H9 (cell line): ENCODE measurements around the gene SLC35F2. TPM values are rescaled to one million over a fixed set of nuclear protein-coding genes. Genes with fewer than 3 reads are reported as not detected.
"Not testable (repeated sequence)": the region's sequence is repeated elsewhere in the genome, so short reads cannot be mapped to it uniquely, and the experiment has no call there.

Experiments
- DNase-seq: peaks from one replicate; pipeline ENCODE4 v3.0.0-alpha.2; 2017
- H2AFZ ChIP-seq: one replicate; pipeline ENCODE4 v1.6.1; 2013; ENCODE audit warnings: mild to moderate bottlenecking, low read length, control low read depth, moderate library complexity
- H2AK5ac ChIP-seq: 2 replicates; pipeline ENCODE4 v1.6.1; 2013; ENCODE audit warnings: low read length, control low read depth, mixed read lengths; ENCODE audit not compliant: insufficient read length
- H2BK120ac ChIP-seq: one replicate; pipeline ENCODE4 v1.6.1; 2013; ENCODE audit warnings: low read depth, mild to moderate bottlenecking, low read length, control low read depth, inconsistent platforms; ENCODE audit not compliant: poor library complexity, severe bottlenecking
- H2BK12ac ChIP-seq: 2 replicates; pipeline ENCODE4 v1.6.1; 2013; ENCODE audit warnings: low read length, control low read depth, mixed read lengths, low read depth; ENCODE audit not compliant: insufficient read length
- H2BK15ac ChIP-seq: 2 replicates; pipeline ENCODE4 v1.6.1; 2013; ENCODE audit warnings: low read depth, low read length, control low read depth
- H2BK20ac ChIP-seq: one replicate; pipeline ENCODE4 v1.6.1; 2013; ENCODE audit warnings: low read depth, mild to moderate bottlenecking, low read length, control low read depth, inconsistent platforms; ENCODE audit not compliant: poor library complexity, severe bottlenecking
- H2BK5ac ChIP-seq: 2 replicates; pipeline ENCODE4 v1.6.1; 2013; ENCODE audit warnings: low read length, control low read depth, mixed read lengths; ENCODE audit not compliant: insufficient read length
- H3K14ac ChIP-seq: 2 replicates; pipeline ENCODE4 v1.6.1; 2013; ENCODE audit warnings: low read length, control low read depth; ENCODE audit not compliant: insufficient read depth
- H3K18ac ChIP-seq: 2 replicates; pipeline ENCODE4 v1.6.1; 2013; ENCODE audit warnings: low read depth, mild to moderate bottlenecking, mixed read lengths, low read length, control low read depth; ENCODE audit not compliant: insufficient read length
- H3K23ac ChIP-seq: 2 replicates; pipeline ENCODE4 v1.6.1; 2013; ENCODE audit warnings: low read length, control low read depth, mixed read lengths, low read depth; ENCODE audit not compliant: insufficient read length
- H3K23me2 ChIP-seq: 2 replicates; pipeline ENCODE4 v1.6.1; 2013; ENCODE audit warnings: low read depth, mild to moderate bottlenecking, mixed read lengths, low read length, control low read depth; ENCODE audit not compliant: insufficient read length, poor library complexity, severe bottlenecking
- H3K27ac ChIP-seq: 2 replicates; pipeline ENCODE4 v1.5.1; 2013; ENCODE audit warnings: low read length, control low read depth, mixed read lengths, low read depth; ENCODE audit not compliant: insufficient read length
- H3K27me3 ChIP-seq: 2 replicates; pipeline ENCODE4 v1.6.1; 2013; ENCODE audit warnings: low read length, control low read depth, inconsistent platforms; ENCODE audit not compliant: insufficient read depth
- H3K4ac ChIP-seq: 2 replicates; pipeline ENCODE4 v1.6.1; 2013; ENCODE audit warnings: low read depth, mild to moderate bottlenecking, control low read depth, inconsistent platforms, low read length, moderate library complexity
- H3K4me1 ChIP-seq: 2 replicates; pipeline ENCODE4 v1.6.1; 2013; ENCODE audit warnings: low read length, control low read depth, inconsistent platforms; ENCODE audit not compliant: insufficient read depth
- H3K4me2 ChIP-seq: 2 replicates; pipeline ENCODE4 v1.6.1; 2013; ENCODE audit warnings: low read length, control low read depth, mixed read lengths; ENCODE audit not compliant: insufficient read length, insufficient read depth
- H3K56ac ChIP-seq: 2 replicates; pipeline ENCODE4 v1.6.1; 2013; ENCODE audit warnings: low read depth, mild to moderate bottlenecking, mixed read lengths, low read length, control low read depth; ENCODE audit not compliant: insufficient read length
- H3K79me1 ChIP-seq: 2 replicates; pipeline ENCODE4 v1.6.1; 2013; ENCODE audit warnings: low read depth, mild to moderate bottlenecking, moderate library complexity, low read length, control low read depth, inconsistent platforms; ENCODE audit not compliant: insufficient read depth, poor library complexity, severe bottlenecking
- H3K79me2 ChIP-seq: 2 replicates; pipeline ENCODE4 v1.6.1; 2013; ENCODE audit warnings: low read length, control low read depth, inconsistent platforms; ENCODE audit not compliant: insufficient read depth
- H3K9ac ChIP-seq: 2 replicates; pipeline ENCODE4 v1.6.1; 2013; ENCODE audit warnings: low read length, control low read depth, mixed read lengths; ENCODE audit not compliant: insufficient read length; ENCODE audit errors: extremely low read depth
- H3K9me3 ChIP-seq: one replicate; pipeline ENCODE4 v1.6.1; 2013; ENCODE audit warnings: low read depth, low read length, inconsistent platforms; ENCODE audit not compliant: control insufficient read depth
- H3T11ph ChIP-seq: one replicate; pipeline ENCODE4 v1.6.1; 2013; ENCODE audit warnings: mild to moderate bottlenecking, low read length, control low read depth, inconsistent platforms
- H4K20me1 ChIP-seq: one replicate; pipeline ENCODE4 v1.6.1; 2013; ENCODE audit not compliant: control insufficient read depth, insufficient read length, insufficient read depth
- H4K5ac ChIP-seq: 2 replicates; pipeline ENCODE4 v1.6.1; 2013; ENCODE audit warnings: low read depth, mild to moderate bottlenecking, mixed read lengths, low read length, control low read depth; ENCODE audit not compliant: insufficient read length
- H4K8ac ChIP-seq: replicated peaks from 2 replicates; pipeline ENCODE4 v1.6.1; 2013; ENCODE audit warnings: low read length, control low read depth, mixed read lengths, low read depth; ENCODE audit not compliant: insufficient read length
- H4K91ac ChIP-seq: 2 replicates; pipeline ENCODE4 v1.6.1; 2013; ENCODE audit warnings: low read depth, mild to moderate bottlenecking, moderate library complexity, mixed read lengths, low read length, control low read depth; ENCODE audit not compliant: insufficient read length
- H3K27ac Mint-ChIP-seq, 3 experiments: 2 replicates in 2 of 3; 3 replicates in 1 of 3; pipeline ENCODE4 v1.8.0; 2020 to 2021; ENCODE audit warnings: mixed read lengths in 3 of 3, mild to moderate bottlenecking in 1 of 3, moderate library complexity in 1 of 3
- H3K27me3 Mint-ChIP-seq: 2 replicates; pipeline ENCODE4 v1.8.0; 2021; ENCODE audit warnings: low read depth, mild to moderate bottlenecking, moderate library complexity, mixed read lengths
- H3K36me3 Mint-ChIP-seq, 3 experiments: 2 replicates in 2 of 3; 3 replicates in 1 of 3; pipeline ENCODE4 v1.8.0; 2020 to 2021; ENCODE audit warnings: low read depth in 3 of 3, mixed read lengths in 3 of 3; ENCODE audit not compliant: insufficient read depth in 1 of 3
- H3K4me1 Mint-ChIP-seq, 2 experiments: 2 replicates each; pipeline ENCODE4 v1.8.0; 2020; ENCODE audit warnings: mixed read lengths in 2 of 2
- H3K4me3 Mint-ChIP-seq, 2 experiments: 2 replicates in 1 of 2; 3 replicates in 1 of 2; pipeline ENCODE4 v1.8.0; 2020 to 2021; ENCODE audit warnings: mild to moderate bottlenecking in 2 of 2, mixed read lengths in 2 of 2, moderate library complexity in 1 of 2
- H3K9me3 Mint-ChIP-seq, 2 experiments: 2 replicates in 1 of 2; 3 replicates in 1 of 2; pipeline ENCODE4 v1.8.0; 2020; ENCODE audit warnings: mild to moderate bottlenecking in 2 of 2, mixed read lengths in 2 of 2, moderate library complexity in 1 of 2
- CTCF ChIP-seq: fragments of 200-600 bp; sonication (generic); conservative IDR thresholded peaks from 3 replicates; pipeline ENCODE4 v1.8.0; 2021; ENCODE audit warnings: antibody characterized with exemption, mild to moderate bottlenecking
- WGBS: extraction: QIAGEN DNeasy Blood & Tissue Kit; methylation state at CpG from one replicate; pipeline ENCODE4 v1.1.7; 2013; ENCODE audit warnings: missing lambda C conversion rate, low lambda C conversion rate, mixed read lengths; ENCODE audit not compliant: insufficient read length; ENCODE audit errors: extremely low coverage; 5-methylcytosine and 5-hydroxymethylcytosine counted together
- total RNA-seq: library from RNA; stranded (reverse); gene quantifications from 2 replicates; pipeline ENCODE4 v1.2.1, GENCODE V29; 2021

Gene SLC35F2
- total RNA-seq, 1 experiment from 2014 or later: 24.0 TPM

GRCh38 chr11:107860688-107861087 lies 2.1 kb upstream of the SLC35F2 start:
- H3K36me3 Mint-ChIP-seq: no peaks in the 10 kb centered on the region; a peak in 1 of 7 replicates
- H3K27ac Mint-ChIP-seq: no peak overlapping the region
- Histone ChIP-seq H2BK12ac (no peak overlapping the region), H3K9ac (no peak overlapping the region), H3T11ph (no peak overlapping the region), H3K4ac (no peak overlapping the region), H2BK120ac (no peak overlapping the region), H3K23ac (no peak overlapping the region), H2BK5ac (no peak overlapping the region), H3K27ac (no peak overlapping the region), H3K79me1 (no peaks in the 10 kb centered on the region), H2BK15ac (no peak overlapping the region), H2AK5ac (no peak overlapping the region), H3K23me2 (peaks cover 13% of the 10 kb centered on the region), H2AFZ (no peak overlapping the region), H3K18ac (no peak overlapping the region), H3K4me2 (no peak overlapping the region), H2BK20ac (no peak overlapping the region), H4K8ac (no peak overlapping the region), H3K9me3 (no peaks in the 10 kb centered on the region), H4K91ac (no peak overlapping the region), H3K14ac (no peak overlapping the region), H3K56ac (no peak overlapping the region), H4K20me1 (no peaks in the 10 kb centered on the region), H3K27me3 (no peaks in the 10 kb centered on the region), H3K4me1 (no peaks in the 10 kb centered on the region; the same call in 1 of the 2 replicates), H3K79me2 (no peaks in the 10 kb centered on the region; the same call in 1 of the 2 replicates), H4K5ac (no peak overlapping the region)
- peak overlapping the region; percentile 68 to 94; a peak in 3 of 5 replicates for H3K4me3 Mint-ChIP-seq
- no CpG with 5 or more reads among the region's 2 CpGs for WGBS
- H3K27me3 Mint-ChIP-seq: peaks cover 17% of the 10 kb centered on the region
- no peak; the same call in 2 of the 3 replicates for TF ChIP-seq CTCF
- DNase-seq: no peak
- H3K4me1 Mint-ChIP-seq: peaks cover 16 to 27% of the 10 kb centered on the region in 2 experiments
- H3K9me3 Mint-ChIP-seq: no peaks in the 10 kb centered on the region

- H3K14ac ChIP-seq, H3K23ac ChIP-seq, H3K9ac ChIP-seq, H4K5ac ChIP-seq, H2BK12ac ChIP-seq, H3K27ac Mint-ChIP-seq, H3K27ac ChIP-seq, H3K79me2 ChIP-seq, H3K9me3 ChIP-seq, H3K4me1 ChIP-seq, H2BK20ac ChIP-seq, H3K4ac ChIP-seq, H2BK5ac ChIP-seq, H3K27me3 ChIP-seq, H3K18ac ChIP-seq, H3K36me3 Mint-ChIP-seq, H4K8ac ChIP-seq, H2AK5ac ChIP-seq, H2BK15ac ChIP-seq, H2BK120ac ChIP-seq, H4K91ac ChIP-seq, H3K9me3 Mint-ChIP-seq, H3K79me1 ChIP-seq, H3K4me2 ChIP-seq, DNase-seq, H3K56ac ChIP-seq, H2AFZ ChIP-seq, H3T11ph ChIP-seq, H4K20me1 ChIP-seq: not testable (repeated sequence)
- H3K23me2 ChIP-seq: peaks cover 13% of the 10 kb centered on the region
- H3K27me3 Mint-ChIP-seq: peaks cover 17% of the 10 kb centered on the region
- peaks cover 16 to 27% of the 10 kb centered on the region in 2 experiments for H3K4me1 Mint-ChIP-seq
- no CpG with 5 or more reads among the region's 15 CpGs for WGBS
- H3K4me3 Mint-ChIP-seq: peak overlapping the region; percentile 94; a peak in 4 of 5 replicates
Measured at GRCh38 chr11:107860240-107860620, 1.6 kb upstream of the SLC35F2 start.
